IMR-90 (cell line): ENCODE measurements around the gene MRPL34. TPM values are rescaled to one million over a fixed set of nuclear protein-coding genes. Genes with fewer than 3 reads are reported as not detected.

ENCODE experiments used
- ATAC-seq: fragments of 200-7000 bp; cut with Tn5 transposase; 2 replicates; pipeline ENCODE4 v1.9.1; 2020; ENCODE audit warnings: low read depth, mild to moderate bottlenecking, moderate library complexity
- BruUV-seq: library from RNA; stranded (reverse); fragments of 400-500 nt; replicated peaks from 2 replicates; lab custom pipeline; 2021; lab: Mats Ljungman, UMichigan
- CTCF ChIA-PET: fragments of 300-600 bp; formaldehyde crosslinking; extraction: SDS; loops from one replicate; lab custom pipeline; 2021; ENCODE audit warnings: antibody characterized with exemption; lab: Yijun Ruan, JAX
- POLR2A ChIA-PET: fragments of 300-600 bp; sonication (Branson Sonifier 250); formaldehyde crosslinking; loops from one replicate; lab custom pipeline; 2022; ENCODE audit warnings: antibody characterized with exemption; ENCODE audit not compliant: unreplicated experiment; lab: Charles Lee
- DNase-seq: peaks from one replicate; pipeline ENCODE4 v3.0.0; 2013
- H2AFZ ChIP-seq: replicated peaks from 2 replicates; pipeline ENCODE3; 2013; ENCODE audit warnings: low read length, mild to moderate bottlenecking; ENCODE audit not compliant: poor library complexity
- H2AK5ac ChIP-seq: 2 replicates; pipeline ENCODE4 v1.6.1; 2013; ENCODE audit warnings: low read depth, low read length, inconsistent platforms
- H2AK9ac ChIP-seq: replicated peaks from 2 replicates; pipeline ENCODE3; 2013; ENCODE audit warnings: mild to moderate bottlenecking, low read depth, low read length, moderate library complexity; ENCODE audit not compliant: poor library complexity
- H2BK120ac ChIP-seq: 2 replicates; pipeline ENCODE4 v1.6.1; 2013; ENCODE audit warnings: low read depth, low read length, inconsistent platforms
- H2BK15ac ChIP-seq: 3 replicates; pipeline ENCODE4 v1.6.1; 2013; ENCODE audit warnings: low read depth, low read length, inconsistent platforms
- H2BK20ac ChIP-seq: 2 replicates; pipeline ENCODE4 v1.6.1; 2013; ENCODE audit warnings: low read depth, mild to moderate bottlenecking, inconsistent platforms, low read length, moderate library complexity
- H2BK5ac ChIP-seq: 2 replicates; pipeline ENCODE4 v1.6.1; 2013; ENCODE audit warnings: mild to moderate bottlenecking, low read depth, low read length, inconsistent platforms; ENCODE audit not compliant: poor library complexity, severe bottlenecking
- H3K14ac ChIP-seq: replicated peaks from 2 replicates; pipeline ENCODE4 v1.6.1; 2013; ENCODE audit warnings: low read depth, low read length, inconsistent platforms
- H3K18ac ChIP-seq: 2 replicates; pipeline ENCODE4 v1.6.1; 2013; ENCODE audit warnings: low read depth, low read length, control low read depth
- H3K23ac ChIP-seq: 2 replicates; pipeline ENCODE4 v1.6.1; 2013; ENCODE audit warnings: low read depth, low read length, inconsistent platforms
- H3K27ac ChIP-seq: 2 replicates; pipeline ENCODE4 v1.5.1; 2013; ENCODE audit warnings: mild to moderate bottlenecking, control low read depth, low read length; ENCODE audit not compliant: insufficient read depth
- H3K27me3 ChIP-seq: 2 replicates; pipeline ENCODE4 v1.6.1; 2013; ENCODE audit warnings: low read length; ENCODE audit not compliant: control insufficient read depth, insufficient read depth
- H3K36me3 ChIP-seq: 2 replicates; pipeline ENCODE4 v1.6.1; 2013; ENCODE audit warnings: low read length, mixed read lengths; ENCODE audit not compliant: control insufficient read depth, insufficient read depth
- H3K4ac ChIP-seq: 2 replicates; pipeline ENCODE4 v1.6.1; 2013; ENCODE audit warnings: low read depth, low read length, inconsistent platforms
- H3K4me1 ChIP-seq: 2 replicates; pipeline ENCODE4 v1.6.1; 2013; ENCODE audit warnings: low read length, mixed read lengths; ENCODE audit not compliant: control insufficient read depth, insufficient read depth
- H3K4me2 ChIP-seq: 2 replicates; pipeline ENCODE4 v1.6.1; 2013; ENCODE audit warnings: low read depth, mild to moderate bottlenecking, control low read depth, low read length, moderate library complexity
- H3K4me3 ChIP-seq: 2 replicates; pipeline ENCODE4 v1.5.1; 2013; ENCODE audit warnings: low read depth, mild to moderate bottlenecking, control low read depth, low read length, moderate library complexity; ENCODE audit not compliant: insufficient read depth
- H3K56ac ChIP-seq: 2 replicates; pipeline ENCODE4 v1.6.1; 2013; ENCODE audit warnings: low read length, inconsistent platforms; ENCODE audit not compliant: insufficient read depth; ENCODE audit errors: extremely low read depth
- H3K79me1 ChIP-seq, 2 experiments: 2 replicates each; pipeline ENCODE4 v1.6.1; 2013; ENCODE audit warnings: low read length in 2 of 2, inconsistent platforms in 1 of 2, low read depth in 1 of 2
- H3K9ac ChIP-seq: 2 replicates; pipeline ENCODE4 v1.6.1; 2013; ENCODE audit warnings: low read depth, low read length, control low read depth
- H3K9me1 ChIP-seq: 2 replicates; pipeline ENCODE4 v1.6.1; 2013; ENCODE audit warnings: low read length, inconsistent platforms; ENCODE audit not compliant: insufficient read depth
- H3K9me3 ChIP-seq: 2 replicates; pipeline ENCODE4 v1.6.1; 2013; ENCODE audit warnings: low read length; ENCODE audit not compliant: control insufficient read depth, insufficient read depth
- H4K20me1 ChIP-seq: 2 replicates; pipeline ENCODE4 v1.6.1; 2013; ENCODE audit warnings: low read length, inconsistent platforms; ENCODE audit not compliant: insufficient read depth
- H4K5ac ChIP-seq: 2 replicates; pipeline ENCODE4 v1.6.1; 2013; ENCODE audit warnings: mild to moderate bottlenecking, low read depth, low read length, control low read depth
- H4K8ac ChIP-seq, 2 experiments: 2 replicates each; pipeline ENCODE4 v1.6.1; 2013; ENCODE audit warnings: low read depth in 2 of 2, low read length in 2 of 2, control low read depth in 1 of 2, inconsistent platforms in 1 of 2
- H4K91ac ChIP-seq: 2 replicates; pipeline ENCODE4 v1.6.1; 2013; ENCODE audit warnings: low read depth, low read length, inconsistent platforms; ENCODE audit not compliant: insufficient read depth
- NFE2L2 ChIP-seq: fragments of 150-350 bp; IDR thresholded peaks from 2 replicates; pipeline ENCODE4 v1.6.1; 2016; ENCODE audit warnings: low read depth, mild to moderate bottlenecking, low read length
- WGBS, 2 experiments: methylation state at CpG; one replicate each; pipeline versions ENCODE4 v1.1.5 to v1.1.7; 2013; ENCODE audit warnings: missing lambda C conversion rate in 2 of 2; ENCODE audit not compliant: insufficient read length in 1 of 2; ENCODE audit errors: extremely low coverage in 2 of 2; 5-methylcytosine and 5-hydroxymethylcytosine counted together
- dilution Hi-C: fragments of 300-500 bp; cut with HindIII; formaldehyde crosslinking; loops from one replicate; pipeline ENCODE4 v1.14.3; 2018; ENCODE audit warnings: low sequenced_read_pairs; ENCODE audit not compliant: unreplicated experiment
- in situ Hi-C: fragments of 300-500 bp; cut with MboI; formaldehyde crosslinking; loops from 3 replicates; pipeline ENCODE4 v1.14.3; 2019; ENCODE audit warnings: low sequenced_read_pairs, inconsistent platforms, mixed read lengths
- intact Hi-C: fragments of 100-400 bp; cut with micrococcal nuclease; formaldehyde crosslinking; loops from 2 replicates; pipeline ENCODE4 v1.10.0; 2022
- polyA plus RNA-seq, 3 experiments: library from polyadenylated mRNA; depleted of rRNA; stranded (reverse); fragments of >200 nt; gene quantifications; 2 replicates each; pipeline ENCODE4 v1.2.3, GENCODE V29; 2012; ENCODE audit warnings: low replicate concordance in 1 of 3
- total RNA-seq: library from RNA; depleted of rRNA; stranded (reverse); fragments of >200 nt; gene quantifications from 2 replicates; pipeline ENCODE4 v1.2.3, GENCODE V29; 2012

MRPL34 gene
- total and polyA plus RNA-seq, 2 of the 4 experiments (the other 2 are of a cell fraction) = 7.3 to 37.0 TPM

DNA sequence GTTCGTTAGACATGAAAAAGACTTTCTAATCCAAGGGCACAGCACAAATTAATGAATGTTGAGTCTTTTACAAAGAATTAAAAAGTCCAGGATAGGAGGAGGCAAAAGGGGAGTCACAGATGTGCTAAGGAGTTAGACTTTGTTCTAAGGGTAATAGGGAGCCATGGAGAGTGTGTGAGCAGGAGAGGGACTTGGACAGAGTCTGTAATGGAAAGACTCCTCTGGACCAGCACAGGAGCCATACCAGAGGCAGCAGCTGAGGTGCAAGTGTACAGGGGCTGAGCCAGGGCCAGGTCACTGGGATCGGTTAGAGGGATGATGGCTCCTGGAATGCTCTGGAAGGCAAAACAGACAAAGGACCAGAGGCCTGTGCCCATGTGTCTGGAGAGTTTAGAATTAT, 42.2 kb downstream of the MRPL34 start:
- ChIA-PET CTCF (interaction anchor here (1.5 kb wide), 1 partner anchor 38 kb away, joined by 3 read pairs; no protein-coding TSS in a partner anchor), POLR2A (no interaction called here)
- 0 out of 2 replicates have a peak, but pooled peaks cover 2% of the 10 kb centered on the region for H3K4me1 ChIP-seq
- H3K23ac ChIP-seq = no peak overlapping the region
- no peaks in the 10 kb centered on the region for H3K79me1 ChIP-seq
- H4K8ac ChIP-seq = no peak overlapping the region
- BruUV-seq = no TSS peak
- no peak overlapping the region for H2BK120ac ChIP-seq
- no peak overlapping the region for H3K56ac ChIP-seq
- H2AFZ ChIP-seq = no peak overlapping the region
- no peaks in the 10 kb centered on the region; the same call in 1 of the 2 replicates for H3K36me3 ChIP-seq
- dilution Hi-C loops (no loop called here), in situ Hi-C loops (loop anchor here (5.0 kb wide), 1 partner anchor 39 kb away; no protein-coding TSS in a partner anchor), intact Hi-C loops (loop anchor here (2.0 kb wide), 1 partner anchor 507 kb away; no protein-coding TSS in a partner anchor)
- no peak overlapping the region; the same call in 1 of the 2 replicates for H2AK5ac ChIP-seq
- no peak overlapping the region for H3K27ac ChIP-seq
- no peak overlapping the region for H3K14ac ChIP-seq
- no peaks in the 10 kb centered on the region for H3K9me3 ChIP-seq
- no peak overlapping the region for H4K5ac ChIP-seq
- H2BK5ac ChIP-seq = no peak overlapping the region
- no peak overlapping the region for H3K4me3 ChIP-seq
- no peak overlapping the region for H3K4ac ChIP-seq
- H3K9me1 ChIP-seq = no peaks in the 10 kb centered on the region
- no peak overlapping the region for H2BK15ac ChIP-seq
- DNase-seq = no peak
- no peak overlapping the region for H4K91ac ChIP-seq
- no peak for ATAC-seq
- no peak overlapping the region for H3K18ac ChIP-seq
- no peak for TF ChIP-seq NFE2L2
- no peaks in the 10 kb centered on the region; the same call in 1 of the 2 replicates for H4K20me1 ChIP-seq
- no peak overlapping the region for H2AK9ac ChIP-seq
- WGBS, 2 experiments = no CpG with 5 or more reads among the region's 2 CpGs
- peaks cover 5% of the 10 kb centered on the region; the same call in 1 of the 2 replicates for H3K27me3 ChIP-seq
- no peak overlapping the region for H3K9ac ChIP-seq
- H3K4me2 ChIP-seq = no peak overlapping the region
- no peak overlapping the region for H2BK20ac ChIP-seq
